ENCODE data around the gene PLD1. TPM values are rescaled to one million over a fixed set of nuclear protein-coding genes. Genes with fewer than 3 reads are reported as not detected.

PLD1 gene
- total RNA-seq, 1 donor: 18.1 TPM

DNA sequence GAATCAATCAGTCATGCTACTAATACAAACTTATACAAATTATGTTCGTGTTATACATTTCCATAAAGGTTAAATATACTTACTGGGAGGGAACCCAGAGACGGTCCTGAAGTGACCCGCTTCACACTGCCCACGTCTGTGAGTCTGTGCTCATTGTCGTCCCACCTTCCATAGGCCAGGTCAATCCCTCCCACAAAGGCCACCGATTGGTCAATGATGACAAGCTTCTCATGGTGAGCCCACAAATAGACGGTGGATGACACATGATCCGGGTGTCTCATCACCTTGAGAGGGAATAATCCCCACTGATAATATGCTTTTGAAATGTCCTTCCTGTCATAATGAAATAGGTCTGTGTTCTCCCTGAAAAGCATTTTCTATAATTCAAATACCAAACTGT is 121.7 kb downstream of the PLD1 start:
- no peak for DNase-seq (ENCODE audit: insufficient read length, low spot score, missing footprints)
- no peaks in the 10 kb centered on the region for H3K36me3 ChIP-seq (ENCODE audit: insufficient read depth, low read length)
- no peak overlapping the region for H3K4me2 ChIP-seq (ENCODE audit: insufficient read depth, low read length)
- H2AFZ ChIP-seq (ENCODE audit: low read length): no peak overlapping the region
- no peaks in the 10 kb centered on the region for H3K4me1 ChIP-seq (ENCODE audit: insufficient read depth, low read length)
- H4K20me1 ChIP-seq (ENCODE audit: insufficient read depth, low read length): no peaks in the 10 kb centered on the region
- no peaks in the 10 kb centered on the region for H3K9me3 ChIP-seq (ENCODE audit: low read depth, low read length)
- TF ChIP-seq, protein P1, sequence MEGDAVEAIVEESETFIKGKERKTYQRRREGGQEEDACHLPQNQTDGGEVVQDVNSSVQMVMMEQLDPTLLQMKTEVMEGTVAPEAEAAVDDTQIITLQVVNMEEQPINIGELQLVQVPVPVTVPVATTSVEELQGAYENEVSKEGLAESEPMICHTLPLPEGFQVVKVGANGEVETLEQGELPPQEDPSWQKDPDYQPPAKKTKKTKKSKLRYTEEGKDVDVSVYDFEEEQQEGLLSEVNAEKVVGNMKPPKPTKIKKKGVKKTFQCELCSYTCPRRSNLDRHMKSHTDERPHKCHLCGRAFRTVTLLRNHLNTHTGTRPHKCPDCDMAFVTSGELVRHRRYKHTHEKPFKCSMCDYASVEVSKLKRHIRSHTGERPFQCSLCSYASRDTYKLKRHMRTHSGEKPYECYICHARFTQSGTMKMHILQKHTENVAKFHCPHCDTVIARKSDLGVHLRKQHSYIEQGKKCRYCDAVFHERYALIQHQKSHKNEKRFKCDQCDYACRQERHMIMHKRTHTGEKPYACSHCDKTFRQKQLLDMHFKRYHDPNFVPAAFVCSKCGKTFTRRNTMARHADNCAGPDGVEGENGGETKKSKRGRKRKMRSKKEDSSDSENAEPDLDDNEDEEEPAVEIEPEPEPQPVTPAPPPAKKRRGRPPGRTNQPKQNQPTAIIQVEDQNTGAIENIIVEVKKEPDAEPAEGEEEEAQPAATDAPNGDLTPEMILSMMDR (IDR thresholded peaks at IDR 0.05; ENCODE audit: extremely low read depth, low read depth, low read length): no peak
- H3K4me3 ChIP-seq (ENCODE audit: insufficient read depth, low read length): no peak overlapping the region
- no peaks in the 10 kb centered on the region for H3K79me2 ChIP-seq (ENCODE audit: insufficient read depth, low read length)
- no peak overlapping the region for H3K27ac ChIP-seq (ENCODE audit: low read depth, low read length)
- no peaks in the 10 kb centered on the region for H3K27me3 ChIP-seq (ENCODE audit: insufficient read depth, low read length)

DNA sequence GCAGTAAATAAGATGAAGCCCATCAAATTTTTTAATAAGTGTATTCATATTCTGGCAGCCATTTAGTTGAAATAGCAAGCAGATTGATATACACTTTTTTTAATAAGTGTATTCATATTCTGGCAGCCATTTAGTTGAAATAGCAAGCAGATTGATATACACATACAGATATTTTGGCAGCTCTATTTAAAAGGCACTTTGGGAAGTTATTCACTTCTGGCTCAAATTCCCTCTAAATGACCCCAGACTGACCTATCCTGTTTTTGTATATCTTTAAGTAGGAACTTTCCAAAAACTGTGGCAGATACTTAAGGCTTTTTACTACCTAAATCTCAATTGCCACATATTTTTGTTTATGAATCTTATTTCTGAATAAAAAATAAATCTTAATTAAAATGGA is 122.3 kb downstream of the PLD1 start:
- H3K27me3 ChIP-seq (ENCODE audit: insufficient read depth, low read length): no peaks in the 10 kb centered on the region
- no peak overlapping the region for H3K27ac ChIP-seq (ENCODE audit: low read depth, low read length)
- no peaks in the 10 kb centered on the region for H3K79me2 ChIP-seq (ENCODE audit: insufficient read depth, low read length)
- TF ChIP-seq, protein P1 (IDR thresholded peaks at IDR 0.05; ENCODE audit: extremely low read depth, low read depth, low read length): no peak
- no peaks in the 10 kb centered on the region for H3K9me3 ChIP-seq (ENCODE audit: low read depth, low read length)
- H3K36me3 ChIP-seq (ENCODE audit: insufficient read depth, low read length): no peaks in the 10 kb centered on the region
- no peak overlapping the region for H2AFZ ChIP-seq (ENCODE audit: low read length)
- no peaks in the 10 kb centered on the region for H3K4me1 ChIP-seq (ENCODE audit: insufficient read depth, low read length)
- H3K4me2 ChIP-seq (ENCODE audit: insufficient read depth, low read length): no peak overlapping the region
- H4K20me1 ChIP-seq (ENCODE audit: insufficient read depth, low read length): no peaks in the 10 kb centered on the region
- no peak overlapping the region for H3K4me3 ChIP-seq (ENCODE audit: insufficient read depth, low read length)
- no peak for DNase-seq (ENCODE audit: insufficient read length, low spot score, missing footprints)

DNA sequence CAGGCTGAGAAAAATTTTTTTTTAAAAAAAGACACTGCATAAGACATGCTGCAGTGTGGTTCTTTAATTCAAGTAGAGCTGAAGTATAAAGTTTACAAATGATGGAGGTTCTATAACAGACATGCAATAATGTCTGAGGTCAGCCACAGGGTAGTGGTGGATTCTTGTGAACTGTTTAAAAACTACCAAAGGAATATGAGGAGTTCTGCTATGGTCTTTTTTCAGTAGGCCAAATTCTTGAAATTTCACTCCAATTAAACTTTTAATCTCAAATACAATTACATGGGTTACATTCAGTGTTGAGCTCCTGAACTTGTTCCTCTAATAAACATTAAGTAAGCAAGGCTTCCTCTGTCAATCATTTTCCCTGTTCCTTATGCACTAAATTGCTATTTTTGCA is 122.7 kb downstream of the PLD1 start:
- Histone ChIP-seq H3K9me3 (ENCODE audit: low read depth, low read length) (no peaks in the 10 kb centered on the region), H2AFZ (ENCODE audit: low read length) (no peak overlapping the region), H3K27ac (ENCODE audit: low read depth, low read length) (no peak overlapping the region), H3K4me2 (ENCODE audit: insufficient read depth, low read length) (no peak overlapping the region), H4K20me1 (ENCODE audit: insufficient read depth, low read length) (no peaks in the 10 kb centered on the region), H3K79me2 (ENCODE audit: insufficient read depth, low read length) (no peaks in the 10 kb centered on the region), H3K4me3 (ENCODE audit: insufficient read depth, low read length) (no peak overlapping the region), H3K4me1 (ENCODE audit: insufficient read depth, low read length) (no peaks in the 10 kb centered on the region), H3K27me3 (ENCODE audit: insufficient read depth, low read length) (no peaks in the 10 kb centered on the region), H3K36me3 (ENCODE audit: insufficient read depth, low read length) (no peaks in the 10 kb centered on the region)
- no peak for DNase-seq (ENCODE audit: insufficient read length, low spot score, missing footprints)
- TF ChIP-seq, protein P1 (IDR thresholded peaks at IDR 0.05; ENCODE audit: extremely low read depth, low read depth, low read length): no peak

DNA sequence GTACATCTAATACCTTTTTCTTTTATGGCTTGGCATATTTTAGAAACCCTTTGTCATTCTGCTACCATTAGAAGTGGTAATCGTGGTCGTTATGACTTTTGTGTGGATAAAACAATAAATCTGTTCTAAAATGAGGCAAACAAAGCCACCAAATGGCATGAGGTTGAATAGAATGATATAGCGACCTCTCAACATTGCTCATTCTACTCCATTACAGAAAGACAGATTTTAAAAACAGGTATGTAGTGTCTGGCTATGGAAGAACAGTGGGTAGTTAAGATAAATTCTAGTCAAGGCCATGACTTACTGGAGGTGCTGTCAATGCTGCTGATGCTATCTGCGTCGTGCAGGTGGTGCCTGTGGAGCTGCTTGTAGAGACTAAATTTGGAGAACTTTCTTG is 123.2 kb downstream of the PLD1 start:
- no peak overlapping the region for H3K4me2 ChIP-seq (ENCODE audit: insufficient read depth, low read length)
- H3K27me3 ChIP-seq (ENCODE audit: insufficient read depth, low read length): no peaks in the 10 kb centered on the region
- no peak overlapping the region for H3K4me3 ChIP-seq (ENCODE audit: insufficient read depth, low read length)
- DNase-seq (ENCODE audit: insufficient read length, low spot score, missing footprints): no peak
- no peaks in the 10 kb centered on the region for H3K79me2 ChIP-seq (ENCODE audit: insufficient read depth, low read length)
- no peaks in the 10 kb centered on the region for H4K20me1 ChIP-seq (ENCODE audit: insufficient read depth, low read length)
- H3K9me3 ChIP-seq (ENCODE audit: low read depth, low read length): no peaks in the 10 kb centered on the region
- no peaks in the 10 kb centered on the region for H3K4me1 ChIP-seq (ENCODE audit: insufficient read depth, low read length)
- TF ChIP-seq, protein P1 (IDR thresholded peaks at IDR 0.05; ENCODE audit: extremely low read depth, low read depth, low read length): no peak
- no peak overlapping the region for H2AFZ ChIP-seq (ENCODE audit: low read length)
- no peaks in the 10 kb centered on the region for H3K36me3 ChIP-seq (ENCODE audit: insufficient read depth, low read length)
- H3K27ac ChIP-seq (ENCODE audit: low read depth, low read length): no peak overlapping the region

All from osteoblast (primary cell).